Body of pancreas (tissue), 4 donors: ENCODE results near the gene NPC2.

Experiments used
- POLR2A ChIP-seq, 3 donors: fragments of 450-650 bp; IDR thresholded peaks; one replicate each; pipeline ENCODE4 v1.6.1; 2016; ENCODE audit warnings: antibody characterized with exemption in 3 of 3, mild to moderate bottlenecking in 2 of 3
- TF ChIP-seq, protein P1 (sequence below), 7 experiments: fragments of 450-650 bp in 4 of 7; fragments of 200-600 bp in 3 of 7; sonication (generic) in 3 of 7; IDR thresholded peaks; one replicate each; pipeline ENCODE4 v1.5.1; 2016 to 2019; ENCODE audit warnings: antibody characterized with exemption in 7 of 7

DNA sequence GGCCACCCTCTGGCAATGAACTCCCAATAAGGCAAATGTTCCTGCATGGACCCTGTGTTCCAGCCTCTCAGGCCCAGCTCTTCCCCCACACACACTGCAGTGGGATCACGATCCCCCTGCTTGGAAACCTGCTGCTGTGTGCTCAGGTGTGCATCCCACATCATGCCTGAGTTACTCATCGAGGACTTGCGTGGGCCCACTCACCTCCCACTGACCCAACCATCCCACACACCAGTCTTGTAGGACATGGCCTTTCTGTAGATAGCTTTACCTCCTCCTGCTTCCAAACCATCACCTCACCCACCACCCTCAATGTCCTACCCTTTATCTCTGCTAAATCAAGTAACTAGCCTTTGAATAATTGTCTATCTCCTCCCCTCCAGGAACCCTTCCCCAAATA, 24.6 kb downstream of the NPC2 start:
- TF ChIP-seq, protein P1, sequence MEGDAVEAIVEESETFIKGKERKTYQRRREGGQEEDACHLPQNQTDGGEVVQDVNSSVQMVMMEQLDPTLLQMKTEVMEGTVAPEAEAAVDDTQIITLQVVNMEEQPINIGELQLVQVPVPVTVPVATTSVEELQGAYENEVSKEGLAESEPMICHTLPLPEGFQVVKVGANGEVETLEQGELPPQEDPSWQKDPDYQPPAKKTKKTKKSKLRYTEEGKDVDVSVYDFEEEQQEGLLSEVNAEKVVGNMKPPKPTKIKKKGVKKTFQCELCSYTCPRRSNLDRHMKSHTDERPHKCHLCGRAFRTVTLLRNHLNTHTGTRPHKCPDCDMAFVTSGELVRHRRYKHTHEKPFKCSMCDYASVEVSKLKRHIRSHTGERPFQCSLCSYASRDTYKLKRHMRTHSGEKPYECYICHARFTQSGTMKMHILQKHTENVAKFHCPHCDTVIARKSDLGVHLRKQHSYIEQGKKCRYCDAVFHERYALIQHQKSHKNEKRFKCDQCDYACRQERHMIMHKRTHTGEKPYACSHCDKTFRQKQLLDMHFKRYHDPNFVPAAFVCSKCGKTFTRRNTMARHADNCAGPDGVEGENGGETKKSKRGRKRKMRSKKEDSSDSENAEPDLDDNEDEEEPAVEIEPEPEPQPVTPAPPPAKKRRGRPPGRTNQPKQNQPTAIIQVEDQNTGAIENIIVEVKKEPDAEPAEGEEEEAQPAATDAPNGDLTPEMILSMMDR (IDR thresholded peaks at IDR 0.05) = no peak
- TF ChIP-seq POLR2A (IDR thresholded peaks at IDR 0.05) = no peak
